RPMI7951 (cell line): Measurements from ENCODE around the gene GTPBP1. TPM values are rescaled to one million over a fixed set of nuclear protein-coding genes. Genes with fewer than 3 reads are reported as not detected.

Experiments
- DNase-seq: peaks from one replicate; pipeline ENCODE4 v3.0.0-alpha.2; 2012; ENCODE audit warnings: low read depth
- total RNA-seq: library from RNA; depleted of rRNA; stranded (reverse); fragments of >200 nt; shearing (Covaris generic); gene quantifications from 2 replicates; pipeline ENCODE4 v1.2.3, GENCODE V29; 2014; rRNA removed

Gene GTPBP1
- 15.6 and 16.3 TPM in 2 replicates for total RNA-seq

- DNase-seq = peak; percentile 100
Measured at GRCh38 chr22:38705235-38706100, at the start of gene GTPBP1. TSS of gene GTPBP1 (plus strand) at chr22:38705944. CDS start at chr22:38705956, 12 bp downstream.

- peak; percentile 83 for DNase-seq
Measured at GRCh38 chr22:38656256-38657044, 49.3 kb upstream of the GTPBP1 start, which contains the start of the genes CBY1 and FAM227A. TSS of gene CBY1 (plus strand) at chr22:38656638. CDS start at chr22:38668055, 11,417 bp downstream. TSS of gene FAM227A (minus strand) at chr22:38656392. CDS start at chr22:38650168, 6,224 bp downstream.

- DNase-seq = peak; percentile 21
Measured at GRCh38 chr22:38657045-38657909, 48.5 kb upstream of the GTPBP1 start.

GRCh38 chr22:38674888-38675287 is 30.9 kb upstream of the GTPBP1 start:
- peak; percentile 16 for DNase-seq

GRCh38 chr22:38675833-38676232 is 29.9 kb upstream of the GTPBP1 start:
- no peak for DNase-seq

- peak; percentile 84 for DNase-seq
Measured at GRCh38 chr22:38681582-38682335, 24.0 kb upstream of the GTPBP1 start, which contains the start of gene TOMM22. TSS of gene TOMM22 (plus strand) at chr22:38681957. CDS start at chr22:38681979, 22 bp downstream.

- DNase-seq = no peak
Measured at GRCh38 chr22:38684895-38685294, 20.8 kb upstream of the GTPBP1 start.

GRCh38 chr22:38685761-38686160 is 20.0 kb upstream of the GTPBP1 start:
- DNase-seq = no peak

GRCh38 chr22:38689651-38690050 is 16.1 kb upstream of the GTPBP1 start:
- DNase-seq = no peak

GRCh38 chr22:38694049-38694448 is 11.7 kb upstream of the GTPBP1 start:
- DNase-seq = no peak

GRCh38 chr22:38694940-38695339 is 10.8 kb upstream of the GTPBP1 start:
- DNase-seq = no peak

GRCh38 chr22:38696606-38697424 is 8.9 kb upstream of the GTPBP1 start:
- peak; percentile 70 for DNase-seq

- DNase-seq = no peak
Measured at GRCh38 chr22:38697425-38698089, 8.2 kb upstream of the GTPBP1 start.

GRCh38 chr22:38698407-38699094 is 7.2 kb upstream of the GTPBP1 start:
- DNase-seq = no peak

- DNase-seq = no peak
Measured at GRCh38 chr22:38699143-38699542, 6.6 kb upstream of the GTPBP1 start.

GRCh38 chr22:38699784-38700183 is 6.0 kb upstream of the GTPBP1 start:
- DNase-seq = peak; percentile 39

GRCh38 chr22:38700270-38700788 is 5.4 kb upstream of the GTPBP1 start:
- DNase-seq = peak; percentile 76
